ENCODE measurements around the gene UBA6.

Gene UBA6

DNA sequence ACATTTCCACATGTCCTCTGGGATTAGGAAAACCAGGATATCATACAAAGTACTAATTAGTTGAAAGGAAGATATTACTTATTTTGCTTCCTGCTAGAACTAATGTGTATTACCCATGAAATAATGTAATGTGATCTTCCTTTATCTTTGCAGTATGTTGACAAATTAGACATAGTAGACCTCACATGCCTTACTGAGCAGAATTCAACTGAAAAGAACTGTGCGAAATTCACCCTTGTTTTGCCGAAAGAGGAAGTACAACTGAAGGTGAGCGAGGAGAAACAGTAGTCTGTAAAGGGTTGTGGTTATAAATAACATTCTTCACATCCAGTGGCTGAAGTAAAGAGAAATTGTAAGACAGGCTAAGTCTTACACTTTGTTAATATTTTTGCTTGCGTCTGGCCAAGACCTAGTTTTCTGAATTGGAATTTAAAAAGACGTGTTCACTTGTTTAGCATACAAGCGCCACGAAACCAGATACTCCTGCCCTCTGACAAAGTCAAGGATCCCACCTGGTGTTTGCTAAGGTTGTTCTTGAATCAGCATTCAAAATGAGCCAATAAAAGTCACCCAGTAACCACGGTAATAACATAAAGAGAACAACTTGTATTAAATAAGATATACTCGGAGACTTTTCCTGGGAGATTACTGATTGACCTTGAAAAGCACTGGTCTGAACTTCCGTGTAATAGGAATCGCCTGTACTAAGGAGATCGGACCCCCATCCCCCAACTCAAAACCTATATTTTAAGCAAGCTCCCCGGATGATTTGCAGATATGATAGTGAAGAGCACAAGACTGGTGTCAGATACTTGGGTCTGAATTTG, 125.5 kb downstream of the UBA6 start:
- no peak for TF ChIP-seq CTCF (IDR thresholded peaks at IDR 0.05; ENCODE audit: low read length, missing control alignments)
- no peak for DNase-seq (ENCODE audit: low read depth)
- no peak overlapping the region for H3K4me3 ChIP-seq (replicated peaks; ENCODE audit: low read depth, low read length)

DNA sequence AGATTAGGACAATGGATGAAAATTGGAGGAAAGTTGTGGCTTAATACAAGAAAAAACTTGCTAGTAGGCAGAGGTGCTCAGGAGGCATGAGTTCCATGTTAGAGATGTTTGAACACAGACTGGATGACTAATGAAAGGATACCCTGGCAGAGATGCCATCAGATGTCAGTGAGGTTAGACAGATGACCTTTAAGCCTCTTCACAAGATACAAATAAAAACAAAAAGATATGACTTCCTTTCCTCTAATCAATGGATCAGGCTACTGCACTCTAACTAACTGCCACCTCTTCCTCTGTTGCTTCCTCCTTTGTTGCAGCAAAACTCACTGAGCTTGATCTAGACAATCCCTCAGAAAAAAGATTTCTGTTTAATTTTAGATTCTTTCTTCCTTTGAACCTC, 127.8 kb downstream of the UBA6 start:
- TF ChIP-seq CTCF (IDR thresholded peaks at IDR 0.05; ENCODE audit: low read length, missing control alignments) = no peak
- no peak overlapping the region for H3K4me3 ChIP-seq (replicated peaks; ENCODE audit: low read depth, low read length)
- no peak for DNase-seq (ENCODE audit: low read depth)

- no peak for TF ChIP-seq CTCF (IDR thresholded peaks at IDR 0.05; ENCODE audit: low read length, missing control alignments)
- no peak overlapping the region for H3K4me3 ChIP-seq (replicated peaks; ENCODE audit: low read depth, low read length)
- no peak for DNase-seq (ENCODE audit: low read depth)
Measured at GRCh38 chr4:67571975-67572374, 129.0 kb downstream of the UBA6 start.

DNA sequence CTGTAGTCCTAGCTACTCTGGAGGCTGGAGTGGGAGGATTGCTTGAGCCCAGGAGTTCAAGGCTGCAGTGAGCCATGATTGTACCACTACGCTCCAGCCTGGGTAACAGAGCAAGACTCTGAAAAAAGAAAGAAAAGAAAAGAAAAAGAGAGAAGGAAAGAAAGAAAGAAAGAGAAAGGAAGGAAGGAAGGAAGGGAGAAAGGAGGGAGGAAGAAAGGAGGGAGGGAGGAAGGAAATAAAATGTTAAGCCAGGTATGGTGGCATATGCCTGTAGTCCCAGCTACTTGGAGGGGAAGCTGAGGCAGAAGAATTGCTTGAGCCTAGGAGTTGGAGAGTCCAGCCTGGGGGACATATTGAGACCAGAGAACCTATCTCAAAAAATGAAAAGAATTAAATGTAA, 130.4 kb downstream of the UBA6 start:
- no peak for DNase-seq (ENCODE audit: low read depth)
- no peak for TF ChIP-seq CTCF (IDR thresholded peaks at IDR 0.05; ENCODE audit: low read length, missing control alignments)

DNA sequence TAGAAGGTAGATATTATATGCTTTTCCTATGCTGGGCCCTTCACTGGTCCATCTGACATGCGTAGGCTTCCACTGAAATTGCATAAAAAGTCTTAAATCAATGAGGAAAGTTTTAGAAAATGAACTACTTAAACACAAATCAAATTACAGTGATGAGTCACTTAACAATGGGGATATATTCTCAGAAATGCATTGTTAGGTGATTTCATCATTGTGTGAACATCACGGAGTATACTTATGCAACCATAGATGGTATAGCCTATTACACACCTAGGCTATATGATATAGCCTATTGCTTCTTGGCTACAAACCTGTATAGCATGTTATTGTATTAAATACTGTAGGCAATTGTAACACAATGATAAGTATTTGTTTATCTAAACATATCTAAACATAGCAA, 132.1 kb downstream of the UBA6 start:
- H3K4me3 ChIP-seq (replicated peaks; ENCODE audit: low read depth, low read length) = no peak overlapping the region
- peak; percentile 46 for DNase-seq (ENCODE audit: low read depth)
- TF ChIP-seq CTCF (IDR thresholded peaks at IDR 0.05; ENCODE audit: low read length, missing control alignments) = no peak

More for the DNA sequence above, 130.4 kb downstream of the UBA6 start:
- H3K4me3 ChIP-seq (replicated peaks; ENCODE audit: low read depth, low read length) = no peak overlapping the region

DNA sequence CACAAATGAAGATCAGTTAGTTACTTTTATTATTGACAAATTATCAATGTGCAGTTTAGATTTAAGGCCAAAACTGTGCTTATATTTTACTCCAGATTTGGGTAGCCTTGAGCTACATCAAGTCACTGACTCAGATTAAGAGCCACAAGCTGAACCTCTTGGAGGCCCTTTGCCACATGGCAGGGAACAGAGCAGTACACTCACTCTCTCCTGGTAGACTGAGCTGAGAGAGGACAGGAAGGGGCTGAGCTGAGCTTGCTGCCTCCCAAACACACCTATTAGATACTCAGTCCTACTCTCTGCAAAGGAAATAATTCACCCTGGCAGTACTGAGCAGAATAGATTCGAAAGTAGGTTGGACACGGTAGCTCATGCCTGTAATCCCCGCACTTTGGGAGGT, 134.6 kb downstream of the UBA6 start:
- H3K4me3 ChIP-seq (replicated peaks; ENCODE audit: low read depth, low read length) = no peak overlapping the region
- DNase-seq (ENCODE audit: low read depth) = no peak
- no peak for TF ChIP-seq CTCF (IDR thresholded peaks at IDR 0.05; ENCODE audit: low read length, missing control alignments)

GRCh38 chr4:67565284-67565683, 135.7 kb downstream of the UBA6 start:
- no peak overlapping the region for H3K4me3 ChIP-seq (replicated peaks; ENCODE audit: low read depth, low read length)
- no peak for TF ChIP-seq CTCF (IDR thresholded peaks at IDR 0.05; ENCODE audit: low read length, missing control alignments)
- peak; percentile 59 for DNase-seq (ENCODE audit: low read depth)
